ENCODE data around the gene PIAS3. TPM values are rescaled to one million over a fixed set of nuclear protein-coding genes. Genes with fewer than 3 reads are reported as not detected.
A peak's percentile ranks its signal among the peaks of the same experiment; 100 is the strongest.

Gene PIAS3
- total RNA-seq, 2 experiments from 2014 or later: 9.4 to 28.1 TPM

DNA sequence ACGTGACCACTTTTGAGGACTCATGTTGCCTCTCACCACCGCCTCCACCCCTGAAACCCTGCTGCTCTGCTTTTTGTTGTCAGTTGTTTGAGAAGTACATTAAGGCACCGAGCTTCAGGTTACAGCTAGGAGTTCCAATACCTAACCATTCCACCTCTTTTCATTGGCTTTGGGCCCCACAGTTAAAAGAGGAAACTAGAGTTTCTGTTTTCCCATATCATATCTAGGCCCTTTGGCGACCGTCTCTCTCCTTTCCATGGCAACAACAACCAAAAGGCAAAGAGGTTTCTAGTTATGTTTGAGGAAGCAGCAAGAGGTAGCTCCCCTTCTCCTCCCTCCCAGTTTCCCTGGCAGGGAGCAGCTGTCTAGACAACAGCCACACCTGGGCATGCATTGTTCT lies 20.9 kb upstream of the PIAS3 start:
- Histone ChIP-seq H3K79me2 (ENCODE audit: insufficient read depth, low read depth, low read length) (no peaks in the 10 kb centered on the region), H3K9me3 (ENCODE audit: low read length) (no peaks in the 10 kb centered on the region), H3K4me2 (ENCODE audit: low read length) (no peak overlapping the region), H3K4me3 (ENCODE audit: low read depth, low read length, poor library complexity, severe bottlenecking) (no peak overlapping the region), H3K9me2 (ENCODE audit: insufficient read depth, low read length) (no peaks in the 10 kb centered on the region), H3K36me3 (ENCODE audit: insufficient read depth, low read length) (no peaks in the 10 kb centered on the region), H2AFZ (ENCODE audit: low read length) (peak overlapping the region; percentile 24; the same call in 1 of the 2 replicates), H3K27ac (ENCODE audit: low read depth, low read length, poor library complexity, severe bottlenecking) (no peak overlapping the region), H4K20me1 (ENCODE audit: insufficient read depth, low read length) (no peaks in the 10 kb centered on the region), H3K4me1 (ENCODE audit: insufficient read depth, low read length, poor library complexity, severe bottlenecking) (no peaks in the 10 kb centered on the region)
- ChIA-PET CTCF (ENCODE audit: unreplicated experiment) (interaction anchor here (1.4 kb wide), 1 partner anchor 12 kb away, joined by 3 read pairs; no protein-coding TSS in a partner anchor), POLR2A (interaction anchor here (2.4 kb wide), 1 partner anchor 21 kb away, joined by 14 read pairs; the partner anchor contains the start of gene PIAS3)
- intact Hi-C loops (cut with micrococcal nuclease; ENCODE audit: unreplicated experiment): no loop called here
- BruUV-seq (replicated peaks): no TSS peak
- DNase-seq (ENCODE audit: low spot score): no peak
- TF ChIP-seq, protein P1, sequence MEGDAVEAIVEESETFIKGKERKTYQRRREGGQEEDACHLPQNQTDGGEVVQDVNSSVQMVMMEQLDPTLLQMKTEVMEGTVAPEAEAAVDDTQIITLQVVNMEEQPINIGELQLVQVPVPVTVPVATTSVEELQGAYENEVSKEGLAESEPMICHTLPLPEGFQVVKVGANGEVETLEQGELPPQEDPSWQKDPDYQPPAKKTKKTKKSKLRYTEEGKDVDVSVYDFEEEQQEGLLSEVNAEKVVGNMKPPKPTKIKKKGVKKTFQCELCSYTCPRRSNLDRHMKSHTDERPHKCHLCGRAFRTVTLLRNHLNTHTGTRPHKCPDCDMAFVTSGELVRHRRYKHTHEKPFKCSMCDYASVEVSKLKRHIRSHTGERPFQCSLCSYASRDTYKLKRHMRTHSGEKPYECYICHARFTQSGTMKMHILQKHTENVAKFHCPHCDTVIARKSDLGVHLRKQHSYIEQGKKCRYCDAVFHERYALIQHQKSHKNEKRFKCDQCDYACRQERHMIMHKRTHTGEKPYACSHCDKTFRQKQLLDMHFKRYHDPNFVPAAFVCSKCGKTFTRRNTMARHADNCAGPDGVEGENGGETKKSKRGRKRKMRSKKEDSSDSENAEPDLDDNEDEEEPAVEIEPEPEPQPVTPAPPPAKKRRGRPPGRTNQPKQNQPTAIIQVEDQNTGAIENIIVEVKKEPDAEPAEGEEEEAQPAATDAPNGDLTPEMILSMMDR (conservative IDR thresholded peaks at IDR 0.05; ENCODE audit: low read length): no peak
- no peak for TF ChIP-seq EZH2phosphoT487 (IDR thresholded peaks at IDR 0.05; ENCODE audit: borderline replicate concordance, low read depth, low read length)

DNA sequence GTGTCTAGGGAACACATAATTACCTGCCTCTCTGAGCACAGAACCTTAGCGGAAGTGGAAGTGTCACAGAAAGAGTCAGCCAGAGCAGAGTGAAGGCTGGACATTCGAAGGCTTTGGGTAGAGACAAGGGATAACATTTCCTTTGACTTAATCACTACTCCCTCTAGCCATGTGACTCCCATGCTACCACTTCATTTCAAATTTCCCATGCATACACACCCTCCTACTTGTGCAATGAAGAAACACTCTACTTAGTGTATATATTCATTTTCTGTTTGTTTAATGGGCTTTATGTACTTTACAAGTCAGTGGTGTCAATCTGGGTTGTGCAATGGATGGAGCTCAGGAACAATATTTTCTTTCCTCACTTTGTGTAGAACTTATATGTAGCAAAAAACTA lies 19.8 kb upstream of the PIAS3 start:
- DNase-seq (ENCODE audit: low spot score): no peak
- Histone ChIP-seq H3K9me3 (ENCODE audit: low read length) (no peaks in the 10 kb centered on the region), H2AFZ (ENCODE audit: low read length) (no peak overlapping the region), H3K4me1 (ENCODE audit: insufficient read depth, low read length, poor library complexity, severe bottlenecking) (no peaks in the 10 kb centered on the region), H3K4me3 (ENCODE audit: low read depth, low read length, poor library complexity, severe bottlenecking) (no peak overlapping the region), H3K36me3 (ENCODE audit: insufficient read depth, low read length) (no peaks in the 10 kb centered on the region), H3K79me2 (ENCODE audit: insufficient read depth, low read depth, low read length) (no peaks in the 10 kb centered on the region), H3K27ac (ENCODE audit: low read depth, low read length, poor library complexity, severe bottlenecking) (no peak overlapping the region), H3K9me2 (ENCODE audit: insufficient read depth, low read length) (no peaks in the 10 kb centered on the region), H4K20me1 (ENCODE audit: insufficient read depth, low read length) (no peaks in the 10 kb centered on the region), H3K4me2 (ENCODE audit: low read length) (no peak overlapping the region)
- intact Hi-C loops (cut with micrococcal nuclease; ENCODE audit: unreplicated experiment): no loop called here
- TF ChIP-seq EZH2phosphoT487 (IDR thresholded peaks at IDR 0.05; ENCODE audit: borderline replicate concordance, low read depth, low read length): no peak
- TF ChIP-seq, protein P1 (conservative IDR thresholded peaks at IDR 0.05; ENCODE audit: low read length): no peak
- BruUV-seq (replicated peaks): no TSS peak
- CTCF ChIA-PET (ENCODE audit: unreplicated experiment): no interaction called here
- POLR2A ChIA-PET: interaction anchor here (0.6 to 1.2 kb wide), 2 partner anchors 15 to 20 kb away, joined by 3 read pairs; partner anchors contain the start of gene PIAS3

DNA sequence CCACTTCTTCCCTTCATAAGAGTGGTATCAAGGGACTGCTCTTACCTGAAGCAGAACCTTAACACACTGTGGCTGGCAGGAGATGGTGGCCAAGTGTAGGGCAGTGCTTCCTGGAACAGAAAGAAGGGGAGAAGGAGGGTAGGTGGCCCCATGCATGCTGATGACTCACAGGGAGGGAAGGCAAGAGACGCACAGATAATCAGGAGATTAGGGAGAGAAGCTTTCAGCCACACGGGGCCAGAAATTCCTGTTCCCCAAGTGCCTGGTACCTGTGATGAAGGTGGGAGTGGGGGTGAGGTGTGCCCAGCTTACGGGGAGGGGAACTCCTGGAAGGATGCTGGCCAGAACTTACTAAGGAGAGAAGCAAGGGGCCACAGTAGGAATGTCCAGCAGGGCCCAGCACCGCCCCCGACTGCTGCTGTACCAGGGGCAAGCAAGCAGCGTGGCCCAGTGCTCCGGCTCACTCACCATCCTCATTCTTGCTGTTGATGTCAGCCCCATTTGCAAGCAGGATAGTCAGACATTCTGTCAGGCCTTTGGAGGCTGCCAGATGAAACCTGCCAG lies 19.1 kb upstream of the PIAS3 start:
- no peak for TF ChIP-seq EZH2phosphoT487 (IDR thresholded peaks at IDR 0.05; ENCODE audit: borderline replicate concordance, low read depth, low read length)
- TF ChIP-seq, protein P1 (conservative IDR thresholded peaks at IDR 0.05; ENCODE audit: low read length): no peak
- POLR2A ChIA-PET: interaction anchor here (0.5 to 1.2 kb wide), 2 partner anchors 20 to 140 kb away, joined by 3 read pairs; partner anchors contain the start of gene PIAS3
- DNase-seq (ENCODE audit: low spot score): no peak
- Histone ChIP-seq H4K20me1 (ENCODE audit: insufficient read depth, low read length) (no peaks in the 10 kb centered on the region), H2AFZ (ENCODE audit: low read length) (no peak overlapping the region), H3K36me3 (ENCODE audit: insufficient read depth, low read length) (no peaks in the 10 kb centered on the region), H3K9me3 (ENCODE audit: low read length) (no peaks in the 10 kb centered on the region), H3K4me2 (ENCODE audit: low read length) (no peak overlapping the region), H3K27ac (ENCODE audit: low read depth, low read length, poor library complexity, severe bottlenecking) (no peak overlapping the region), H3K9me2 (ENCODE audit: insufficient read depth, low read length) (no peaks in the 10 kb centered on the region), H3K4me3 (ENCODE audit: low read depth, low read length, poor library complexity, severe bottlenecking) (no peak overlapping the region), H3K79me2 (ENCODE audit: insufficient read depth, low read depth, low read length) (no peaks in the 10 kb centered on the region), H3K4me1 (ENCODE audit: insufficient read depth, low read length, poor library complexity, severe bottlenecking) (no peaks in the 10 kb centered on the region)
- CTCF ChIA-PET (ENCODE audit: unreplicated experiment): interaction anchor here (0.6 kb wide), 1 partner anchor 79 kb away, joined by 3 read pairs; no protein-coding TSS in a partner anchor
- intact Hi-C loops (cut with micrococcal nuclease; ENCODE audit: unreplicated experiment): no loop called here
- BruUV-seq (replicated peaks): no TSS peak

Data from OCI-LY7 (cell line).